DND-41 (cell line): ENCODE measurements around the gene TCF4.

Experiments
- EZH2 ChIP-seq: IDR thresholded peaks from 3 replicates; pipeline ENCODE4 v1.6.1; 2012; ENCODE audit warnings: borderline replicate concordance, low read depth, mild to moderate bottlenecking, moderate library complexity, low read length, inconsistent platforms; ENCODE audit not compliant: severe bottlenecking
- TF ChIP-seq, protein P1 (sequence below): IDR thresholded peaks from 2 replicates; pipeline ENCODE4 v1.5.1; 2012; ENCODE audit warnings: borderline replicate concordance, low read length, moderate library complexity, mild to moderate bottlenecking; ENCODE audit not compliant: poor library complexity, severe bottlenecking; ENCODE audit errors: extremely low read depth

DNA sequence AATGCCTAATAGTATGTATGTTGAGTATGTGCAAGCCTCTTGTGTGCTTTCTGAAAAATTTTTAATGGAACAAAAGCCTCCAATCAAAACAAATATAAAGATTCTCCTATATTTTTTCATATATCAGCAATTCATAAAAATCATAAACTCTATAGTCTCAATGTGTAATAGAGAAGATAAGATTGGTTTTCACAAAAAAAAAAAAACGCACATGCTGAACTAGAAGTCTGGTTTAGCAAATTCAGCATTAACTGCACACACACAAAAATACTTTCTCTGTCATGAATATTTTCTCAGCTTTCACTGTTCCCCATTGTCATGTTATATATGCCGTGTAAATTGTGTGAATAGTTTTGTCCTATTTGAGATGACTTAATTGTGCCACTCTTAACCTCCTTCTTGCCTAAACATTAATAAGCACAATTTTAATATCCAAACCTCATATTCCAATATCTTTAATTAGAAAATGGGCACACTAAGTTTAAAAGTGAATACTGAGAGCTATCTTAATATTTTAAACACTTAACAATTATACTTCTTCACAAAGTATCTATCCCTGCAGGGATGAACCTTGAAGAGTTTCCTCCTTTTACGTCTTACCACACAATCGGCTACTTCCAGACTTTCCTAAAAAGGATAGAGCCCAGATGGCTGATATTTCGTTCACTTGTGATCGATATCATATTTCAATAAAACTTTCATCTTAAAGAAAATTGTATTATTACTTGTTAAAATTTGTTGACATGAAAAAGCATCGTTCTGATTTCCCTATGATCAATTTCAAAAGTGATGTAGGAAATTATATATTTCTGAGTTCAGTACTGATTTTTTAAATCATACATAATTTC lies 242.7 kb downstream of the TCF4 start:
- TF ChIP-seq, protein P1, sequence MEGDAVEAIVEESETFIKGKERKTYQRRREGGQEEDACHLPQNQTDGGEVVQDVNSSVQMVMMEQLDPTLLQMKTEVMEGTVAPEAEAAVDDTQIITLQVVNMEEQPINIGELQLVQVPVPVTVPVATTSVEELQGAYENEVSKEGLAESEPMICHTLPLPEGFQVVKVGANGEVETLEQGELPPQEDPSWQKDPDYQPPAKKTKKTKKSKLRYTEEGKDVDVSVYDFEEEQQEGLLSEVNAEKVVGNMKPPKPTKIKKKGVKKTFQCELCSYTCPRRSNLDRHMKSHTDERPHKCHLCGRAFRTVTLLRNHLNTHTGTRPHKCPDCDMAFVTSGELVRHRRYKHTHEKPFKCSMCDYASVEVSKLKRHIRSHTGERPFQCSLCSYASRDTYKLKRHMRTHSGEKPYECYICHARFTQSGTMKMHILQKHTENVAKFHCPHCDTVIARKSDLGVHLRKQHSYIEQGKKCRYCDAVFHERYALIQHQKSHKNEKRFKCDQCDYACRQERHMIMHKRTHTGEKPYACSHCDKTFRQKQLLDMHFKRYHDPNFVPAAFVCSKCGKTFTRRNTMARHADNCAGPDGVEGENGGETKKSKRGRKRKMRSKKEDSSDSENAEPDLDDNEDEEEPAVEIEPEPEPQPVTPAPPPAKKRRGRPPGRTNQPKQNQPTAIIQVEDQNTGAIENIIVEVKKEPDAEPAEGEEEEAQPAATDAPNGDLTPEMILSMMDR: no peak
- TF ChIP-seq EZH2: no peak
